Endothelial cell of umbilical vein (primary cell): ENCODE results near the gene ARHGEF19. TPM values are rescaled to one million over a fixed set of nuclear protein-coding genes. Genes with fewer than 3 reads are reported as not detected.

Experiments used
- BruUV-seq: library from RNA; stranded (reverse); fragments of 400-500 nt; replicated peaks from 2 replicates; lab custom pipeline; 2021; lab: Mats Ljungman, UMichigan
- CTCF ChIA-PET: fragments of 300-600, 350-600 bp; sonication (Branson Sonifier 250); formaldehyde crosslinking; loops from one replicate; lab custom pipeline; 2021; ENCODE audit warnings: antibody characterized with exemption, inconsistent platforms; lab: Charles Lee
- POLR2A ChIA-PET: fragments of 300-600, 350-600 bp; sonication (Branson Sonifier 250); formaldehyde crosslinking; loops from one replicate; lab custom pipeline; 2021; ENCODE audit warnings: antibody characterized with exemption, inconsistent platforms; lab: Charles Lee
- DNase-seq: peaks from one replicate; pipeline ENCODE4 v3.0.0-alpha.2; 2011; ENCODE audit warnings: low read depth, low spot score
- FAIRE-seq: peaks from 2 replicates; lab custom pipeline; 2011; peaks lifted over from hg19 to GRCh38; lab: Jason Lieb, UNC
- H2AFZ ChIP-seq: 2 replicates; pipeline ENCODE4 v1.6.0; 2012; ENCODE audit warnings: low read depth, low read length, control low read depth, inconsistent platforms
- H3K27ac ChIP-seq: 2 replicates; pipeline ENCODE4 v1.5.1; 2011; ENCODE audit warnings: low read depth, mild to moderate bottlenecking, control low read depth, low read length, moderate library complexity; ENCODE audit not compliant: insufficient read depth
- H3K27me3 ChIP-seq, 2 experiments: 2 replicates each; pipeline versions ENCODE4 v1.6.0 to v1.6.1; 2011; ENCODE audit warnings: low read length in 2 of 2, mixed read lengths in 1 of 2; ENCODE audit not compliant: control insufficient read depth in 2 of 2, insufficient read depth in 2 of 2
- H3K36me3 ChIP-seq, 2 experiments: 2 replicates in 1 of 2; 3 replicates in 1 of 2; pipeline ENCODE4 v1.5.1; 2011; ENCODE audit warnings: low read length in 2 of 2, mild to moderate bottlenecking in 1 of 2, moderate library complexity in 1 of 2; ENCODE audit not compliant: control insufficient read depth in 2 of 2, insufficient read depth in 2 of 2; ENCODE audit errors: extremely low read depth in 1 of 2
- H3K4me1 ChIP-seq: 3 replicates; pipeline ENCODE4 v1.5.1; 2011; ENCODE audit warnings: mild to moderate bottlenecking, low read length; ENCODE audit not compliant: control insufficient read depth, insufficient read depth; ENCODE audit errors: extremely low read depth
- H3K4me2 ChIP-seq: 2 replicates; pipeline ENCODE4 v1.6.1; 2011; ENCODE audit warnings: low read length, control low read depth, mixed read lengths; ENCODE audit not compliant: insufficient read depth
- H3K4me3 ChIP-seq, 3 experiments: fragments of 200-600 bp in 1 of 3; sonication (generic), shearing (Covaris generic) in 1 of 3; replicated peaks in 1 of 3; 2 replicates each; pipeline ENCODE4 v1.5.1; 2011 to 2016; ENCODE audit warnings: control low read depth in 3 of 3, low read length in 3 of 3, mild to moderate bottlenecking in 2 of 3, inconsistent platforms in 1 of 3, low read depth in 1 of 3, moderate library complexity in 1 of 3; ENCODE audit not compliant: insufficient read depth in 1 of 3
- H3K79me2 ChIP-seq: 2 replicates; pipeline ENCODE4 v1.6.0; 2012; ENCODE audit warnings: low read length, inconsistent platforms; ENCODE audit not compliant: control insufficient read depth, insufficient read depth
- H3K9ac ChIP-seq: replicated peaks from 2 replicates; pipeline ENCODE3; 2011; ENCODE audit warnings: low read length, control low read depth; ENCODE audit not compliant: insufficient read depth; ENCODE audit errors: extremely low read depth
- H3K9me1 ChIP-seq: replicated peaks from 3 replicates; pipeline ENCODE4 v1.6.0; 2011; ENCODE audit warnings: mild to moderate bottlenecking, low read length; ENCODE audit not compliant: control insufficient read depth, insufficient read depth; ENCODE audit errors: extremely low read depth
- H3K9me3 ChIP-seq: replicated peaks from 2 replicates; pipeline ENCODE4 v1.5.1; 2012; ENCODE audit warnings: low read length, inconsistent platforms; ENCODE audit not compliant: control insufficient read depth, insufficient read depth
- H4K20me1 ChIP-seq: replicated peaks from 2 replicates; pipeline ENCODE3; 2011; ENCODE audit warnings: mild to moderate bottlenecking, low read length; ENCODE audit not compliant: control insufficient read depth, insufficient read depth; ENCODE audit errors: extremely low read depth
- CTCF ChIP-seq, 2 donors: IDR thresholded peaks; 1 replicate in 1 of 2; 2 replicates in 1 of 2; pipeline ENCODE4 v1.5.1; 2011; ENCODE audit warnings: low read length in 2 of 2, mild to moderate bottlenecking in 2 of 2, moderate library complexity in 2 of 2, control low read depth in 1 of 2, inconsistent platforms in 1 of 2, low read depth in 1 of 2; ENCODE audit not compliant: insufficient read depth in 1 of 2; ENCODE audit errors: extremely low read depth in 1 of 2
- EZH2 ChIP-seq: IDR thresholded peaks from 2 replicates; pipeline ENCODE4 v1.6.1; 2012; ENCODE audit warnings: borderline replicate concordance, low read depth, mild to moderate bottlenecking, moderate library complexity, low read length, inconsistent platforms; ENCODE audit not compliant: severe bottlenecking
- GATA2 ChIP-seq: IDR thresholded peaks from 2 replicates; pipeline ENCODE4 v1.7.0; 2011; ENCODE audit warnings: low read depth, mild to moderate bottlenecking, moderate library complexity, mixed read lengths, low read length; ENCODE audit not compliant: insufficient read length, insufficient read depth
- JUN ChIP-seq: IDR thresholded peaks from 2 replicates; pipeline ENCODE4 v1.6.1; 2011; ENCODE audit warnings: borderline replicate concordance, low read depth; ENCODE audit not compliant: insufficient read length, insufficient read depth
- MYC ChIP-seq: IDR thresholded peaks from one replicate; pipeline ENCODE4 v1.6.1; 2011; ENCODE audit warnings: mild to moderate bottlenecking, low read depth, low read length
- POLR2A ChIP-seq: IDR thresholded peaks from 2 replicates; pipeline ENCODE4 v1.6.1; 2012; ENCODE audit warnings: low read depth, mild to moderate bottlenecking, control low read depth, low read length
- POLR2AphosphoS5 ChIP-seq: IDR thresholded peaks from 2 replicates; pipeline ENCODE4 v1.6.1; 2012; ENCODE audit warnings: low read depth, mild to moderate bottlenecking, control low read depth, low read length, moderate library complexity; ENCODE audit not compliant: insufficient read depth
- dilution Hi-C: fragments of 300-500 bp; cut with MboI; formaldehyde crosslinking; loops from one replicate; pipeline ENCODE4 v1.15.0; 2019; ENCODE audit warnings: low sequenced_read_pairs; ENCODE audit not compliant: extremely low pct_ligation_motif_present
- intact Hi-C: fragments of 100-400 bp; cut with micrococcal nuclease; formaldehyde crosslinking; loops from one replicate; pipeline ENCODE4 v1.10.0; 2022
- polyA plus RNA-seq, 4 experiments: library from polyadenylated mRNA; depleted of rRNA in 3 of 4; stranded (reverse) in 3 of 4; unstranded in 1 of 4; fragments of >200 nt; gene quantifications; 2 replicates each; pipeline versions ENCODE4 v1.2.1 to v1.2.3, GENCODE V29; 2011 to 2012; ENCODE audit warnings: missing spikeins in 1 of 4
- total RNA-seq: library from RNA; stranded (reverse); gene quantifications from 2 replicates; pipeline ENCODE4 v1.2.3, GENCODE V29; 2021
- TF ChIP-seq, protein P1 (sequence below): IDR thresholded peaks from 2 replicates; pipeline ENCODE4 v1.6.1; 2011; ENCODE audit not compliant: insufficient read depth, insufficient read length

The ARHGEF19 gene
- total and polyA plus RNA-seq, 2 donors (not counting 3 experiments of a cell fraction or from before 2014, with no cell fraction given): 6.2 to 8.0 TPM

GRCh38 chr1:16204216-16204615 lies 8.2 kb downstream of the ARHGEF19 start:
- Histone ChIP-seq H2AFZ (no peak overlapping the region), H3K9me3 (no peaks in the 10 kb centered on the region), H3K9me1 (no peaks in the 10 kb centered on the region), H3K4me2 (no peak overlapping the region), H3K9ac (no peak overlapping the region), H3K4me3 (no peak overlapping the region), H4K20me1 (no peaks in the 10 kb centered on the region), H3K27me3 (no peaks in the 10 kb centered on the region), H3K36me3 (no peaks in the 10 kb centered on the region), H3K79me2 (no peaks in the 10 kb centered on the region), H3K4me1 (peaks cover 9% of the 10 kb centered on the region), H3K27ac (no peak overlapping the region)
- no peak for TF ChIP-seq POLR2AphosphoS5
- no peak for TF ChIP-seq POLR2A
- TF ChIP-seq, protein P1, sequence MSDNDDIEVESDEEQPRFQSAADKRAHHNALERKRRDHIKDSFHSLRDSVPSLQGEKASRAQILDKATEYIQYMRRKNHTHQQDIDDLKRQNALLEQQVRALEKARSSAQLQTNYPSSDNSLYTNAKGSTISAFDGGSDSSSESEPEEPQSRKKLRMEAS: no peak
- dilution Hi-C loops (no loop called here), intact Hi-C loops (loop anchor here (10.0 kb wide), 1 partner anchor 241 kb away; the partner anchor contains the start of gene NECAP2)
- FAIRE-seq: no peak
- no TSS peak for BruUV-seq
- DNase-seq: no peak
- CTCF ChIA-PET: interaction anchor here (1.0 to 3.5 kb wide), 6 partner anchors 10 to 159 kb away, joined by 3 to 29 read pairs (median 7); partner anchors contain the start of gene FAM131C
- POLR2A ChIA-PET: interaction anchor here (0.8 kb wide), 1 partner anchor 12 kb away, joined by 3 read pairs; no protein-coding TSS in a partner anchor

DNA sequence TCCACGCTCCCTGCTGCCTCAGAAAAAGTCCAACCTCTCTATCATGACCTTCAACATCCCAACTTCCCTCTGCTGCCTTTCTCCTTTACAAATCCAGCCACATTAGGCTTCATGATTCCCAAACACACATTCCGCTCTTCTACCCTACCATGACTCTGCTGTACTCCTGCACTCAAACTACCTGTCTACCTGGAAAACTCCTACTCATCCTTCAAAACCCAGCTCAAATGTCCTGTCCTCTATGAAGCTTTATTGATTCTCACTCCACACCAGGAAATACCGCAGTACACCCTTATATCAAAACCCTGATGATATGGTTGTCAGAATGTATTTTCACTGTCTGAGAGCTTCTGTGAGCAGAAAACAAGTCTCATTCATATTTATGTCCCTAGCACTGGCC lies 8.9 kb downstream of the ARHGEF19 start:
- DNase-seq (no peak), FAIRE-seq (no peak)
- H3K9me1 ChIP-seq: no peaks in the 10 kb centered on the region
- no peaks in the 10 kb centered on the region for H3K27me3 ChIP-seq
- H3K27ac ChIP-seq: no peak overlapping the region
- H3K4me2 ChIP-seq: no peak overlapping the region
- H3K79me2 ChIP-seq: no peaks in the 10 kb centered on the region
- no peak overlapping the region for H3K9ac ChIP-seq
- H4K20me1 ChIP-seq: no peaks in the 10 kb centered on the region
- BruUV-seq: no TSS peak
- CTCF ChIA-PET: interaction anchor here (0.7 to 3.5 kb wide), 5 partner anchors 14 to 160 kb away, joined by 3 to 29 read pairs (median 9); no protein-coding TSS in a partner anchor
- no peak overlapping the region for H2AFZ ChIP-seq
- no peak for TF ChIP-seq GATA2
- no peak for TF ChIP-seq CTCF (IDR thresholded peaks at IDR 0.05; ENCODE audit: extremely low read depth in 1 of 2, insufficient read depth in 1 of 2, low read depth in 1 of 2, low read length in 2 of 2)
- TF ChIP-seq POLR2AphosphoS5: no peak
- no peak for TF ChIP-seq POLR2A
- no peak for TF ChIP-seq JUN
- TF ChIP-seq, protein P1: no peak
- TF ChIP-seq EZH2: no peak
- no peak for TF ChIP-seq MYC
- intact Hi-C loops: loop anchor here (10.0 kb wide), 1 partner anchor 241 kb away; the partner anchor contains the start of gene NECAP2
- no peak overlapping the region for H3K4me3 ChIP-seq
- no peaks in the 10 kb centered on the region for H3K36me3 ChIP-seq
- peaks cover 9% of the 10 kb centered on the region for H3K4me1 ChIP-seq
- dilution Hi-C loops: no loop called here
- H3K9me3 ChIP-seq: no peaks in the 10 kb centered on the region
- POLR2A ChIA-PET: no interaction called here
